ENCODE results near the gene KIF24.
A peak's percentile ranks its signal among the peaks of the same experiment; 100 is the strongest.

The KIF24 gene

GRCh38 chr9:34337403-34337802, 8.3 kb upstream of the KIF24 start:
- H3K9me3 ChIP-seq (ENCODE audit: low read length): no peaks in the 10 kb centered on the region
- H3K27me3 ChIP-seq (ENCODE audit: insufficient read depth, low read length): no peaks in the 10 kb centered on the region

GRCh38 chr9:34335376-34335775, 6.3 kb upstream of the KIF24 start:
- Histone ChIP-seq H3K9me2 (ENCODE audit: low read depth, low read length) (no peaks in the 10 kb centered on the region), H3K9me3 (ENCODE audit: low read length) (no peaks in the 10 kb centered on the region), H3F3A (ENCODE audit: insufficient read depth, low read length) (no peaks in the 10 kb centered on the region), H4K20me1 (ENCODE audit: insufficient read depth, low read length) (no peaks in the 10 kb centered on the region), H3K4me2 (ENCODE audit: low read length) (no peak overlapping the region), H3K36me3 (ENCODE audit: insufficient read depth, low read length) (peaks cover 12% of the 10 kb centered on the region), H2AFZ (ENCODE audit: low read length) (no peak overlapping the region), H3K9ac (ENCODE audit: low read length) (no peak overlapping the region), H3K27ac (ENCODE audit: low read depth, low read length, poor library complexity, severe bottlenecking) (no peak overlapping the region), H3K4me3 (ENCODE audit: low read depth, low read length, poor library complexity, severe bottlenecking) (no peak overlapping the region), H3K27me3 (ENCODE audit: insufficient read depth, low read length) (no peaks in the 10 kb centered on the region), H3K4me1 (ENCODE audit: insufficient read depth, low read length, severe bottlenecking) (peaks cover 15% of the 10 kb centered on the region), H3K79me2 (ENCODE audit: insufficient read depth, low read length) (no peaks in the 10 kb centered on the region)
- TF ChIP-seq EZH2 (IDR thresholded peaks at IDR 0.05; ENCODE audit: borderline replicate concordance, low read length) (no peak), CTCF (IDR thresholded peaks at IDR 0.05; ENCODE audit: low read length) (no peak)

More at GRCh38 chr9:34337403-34337802, 8.3 kb upstream of the KIF24 start:
- Histone ChIP-seq H3K9me2 (ENCODE audit: low read depth, low read length) (no peaks in the 10 kb centered on the region), H3K36me3 (ENCODE audit: insufficient read depth, low read length) (peaks cover 12% of the 10 kb centered on the region), H2AFZ (ENCODE audit: low read length) (no peak overlapping the region), H4K20me1 (ENCODE audit: insufficient read depth, low read length) (no peaks in the 10 kb centered on the region), H3K27ac (ENCODE audit: low read depth, low read length, poor library complexity, severe bottlenecking) (no peak overlapping the region), H3F3A (ENCODE audit: insufficient read depth, low read length) (no peaks in the 10 kb centered on the region), H3K79me2 (ENCODE audit: insufficient read depth, low read length) (no peaks in the 10 kb centered on the region), H3K4me3 (ENCODE audit: low read depth, low read length, poor library complexity, severe bottlenecking) (no peak overlapping the region), H3K4me1 (ENCODE audit: insufficient read depth, low read length, severe bottlenecking) (no peaks in the 10 kb centered on the region), H3K9ac (ENCODE audit: low read length) (no peak overlapping the region), H3K4me2 (ENCODE audit: low read length) (no peak overlapping the region)
- TF ChIP-seq CTCF (IDR thresholded peaks at IDR 0.05; ENCODE audit: low read length) (peak; percentile 37; the same call in 1 of the 2 replicates), EZH2 (IDR thresholded peaks at IDR 0.05; ENCODE audit: borderline replicate concordance, low read length) (no peak)

DNA sequence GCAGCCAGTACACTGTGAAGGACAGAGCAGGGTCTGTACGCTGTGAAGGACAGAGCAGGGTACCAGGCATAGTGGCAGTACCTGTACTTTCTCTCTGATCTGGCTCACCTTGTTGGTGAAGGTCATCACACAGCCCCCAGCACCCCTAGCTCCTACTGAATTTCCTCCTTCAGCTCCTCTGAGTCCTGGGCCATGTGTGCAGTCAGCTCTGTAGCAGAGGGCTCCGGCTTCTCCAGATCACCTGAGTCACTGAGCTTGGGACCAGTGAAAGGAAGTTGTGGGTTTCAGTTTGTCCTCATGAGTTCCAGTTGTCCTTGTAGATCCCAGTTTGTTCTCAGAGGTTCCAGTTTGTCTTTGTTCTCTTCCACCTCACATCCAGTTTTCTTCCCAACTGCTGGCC, 5.8 kb upstream of the KIF24 start:
- peaks cover 17% of the 10 kb centered on the region for H3K4me1 ChIP-seq (ENCODE audit: insufficient read depth, low read length, severe bottlenecking)
- H3K4me3 ChIP-seq (ENCODE audit: low read depth, low read length, poor library complexity, severe bottlenecking): no peak overlapping the region
- H3K27ac ChIP-seq (ENCODE audit: low read depth, low read length, poor library complexity, severe bottlenecking): no peak overlapping the region
- no peak overlapping the region for H2AFZ ChIP-seq (ENCODE audit: low read length)
- no peak overlapping the region for H3K9ac ChIP-seq (ENCODE audit: low read length)
- H3K4me2 ChIP-seq (ENCODE audit: low read length): no peak overlapping the region
- H3F3A ChIP-seq (ENCODE audit: insufficient read depth, low read length): no peaks in the 10 kb centered on the region
- TF ChIP-seq CTCF (IDR thresholded peaks at IDR 0.05; ENCODE audit: low read length) (no peak), EZH2 (IDR thresholded peaks at IDR 0.05; ENCODE audit: borderline replicate concordance, low read length) (no peak)
- no peaks in the 10 kb centered on the region for H4K20me1 ChIP-seq (ENCODE audit: insufficient read depth, low read length)
- H3K9me3 ChIP-seq (ENCODE audit: low read length): no peaks in the 10 kb centered on the region
- no peaks in the 10 kb centered on the region for H3K9me2 ChIP-seq (ENCODE audit: low read depth, low read length)
- no peaks in the 10 kb centered on the region for H3K27me3 ChIP-seq (ENCODE audit: insufficient read depth, low read length)
- no peaks in the 10 kb centered on the region for H3K79me2 ChIP-seq (ENCODE audit: insufficient read depth, low read length)
- peaks cover 12% of the 10 kb centered on the region for H3K36me3 ChIP-seq (ENCODE audit: insufficient read depth, low read length)

All from OCI-LY1 (cell line).